ENCODE data around the gene ZNF609. TPM values are rescaled to one million over a fixed set of nuclear protein-coding genes. Genes with fewer than 3 reads are reported as not detected.

ZNF609 gene
- total RNA-seq, 1 experiment from 2014 or later: 18.1 TPM

GRCh38 chr15:64695561-64695992 lies 235.2 kb downstream of the ZNF609 start:
- no peak for DNase-seq (ENCODE audit: low read depth)

DNA sequence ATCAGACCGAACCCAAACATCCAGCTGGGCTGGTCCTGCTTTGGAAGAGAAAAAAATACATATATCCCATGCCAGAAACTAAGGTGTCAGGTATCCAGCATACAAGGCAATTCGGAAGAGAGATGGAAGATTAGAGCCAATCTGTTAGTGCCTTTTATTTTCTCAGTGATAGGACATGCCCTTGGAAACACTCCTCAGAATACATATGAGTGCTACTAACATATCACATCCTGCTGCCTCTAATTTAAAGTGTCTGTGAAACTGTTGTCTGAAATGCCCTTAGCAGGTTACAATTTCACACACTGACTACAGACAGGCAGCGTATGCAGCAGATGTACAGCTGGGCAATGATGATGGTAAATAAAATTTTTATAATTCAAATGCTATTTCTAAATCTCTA lies 236.1 kb downstream of the ZNF609 start:
- no peak for DNase-seq (ENCODE audit: low read depth)

DNA sequence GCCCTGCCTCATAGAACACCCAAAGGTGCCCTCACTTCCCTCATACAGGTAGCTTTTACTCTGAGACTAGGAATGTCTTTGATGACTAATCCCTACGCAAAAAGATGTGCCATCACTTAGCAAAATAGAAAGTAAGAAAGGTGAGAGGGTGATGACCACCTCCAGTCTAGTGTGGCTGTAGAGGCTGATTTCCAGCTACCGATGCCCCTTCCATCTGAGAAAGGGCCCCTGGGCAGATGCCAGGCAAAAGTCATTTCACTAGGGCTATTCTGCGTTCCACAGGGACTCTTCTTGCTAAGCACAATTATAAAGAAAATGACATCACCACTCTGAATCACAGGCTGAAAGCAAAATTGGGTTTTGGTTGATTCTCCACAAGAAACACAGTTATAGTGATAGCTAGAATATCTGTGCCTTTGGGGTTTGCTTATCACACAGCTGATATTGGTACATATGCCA lies 237.6 kb downstream of the ZNF609 start:
- peak; percentile 34 for DNase-seq (ENCODE audit: low read depth)

GRCh38 chr15:64698823-64699222 lies 238.4 kb downstream of the ZNF609 start:
- no peak for DNase-seq (ENCODE audit: low read depth)

GRCh38 chr15:64699751-64700388 lies 239.5 kb downstream of the ZNF609 start:
- DNase-seq (ENCODE audit: low read depth): peak; percentile 24

DNA sequence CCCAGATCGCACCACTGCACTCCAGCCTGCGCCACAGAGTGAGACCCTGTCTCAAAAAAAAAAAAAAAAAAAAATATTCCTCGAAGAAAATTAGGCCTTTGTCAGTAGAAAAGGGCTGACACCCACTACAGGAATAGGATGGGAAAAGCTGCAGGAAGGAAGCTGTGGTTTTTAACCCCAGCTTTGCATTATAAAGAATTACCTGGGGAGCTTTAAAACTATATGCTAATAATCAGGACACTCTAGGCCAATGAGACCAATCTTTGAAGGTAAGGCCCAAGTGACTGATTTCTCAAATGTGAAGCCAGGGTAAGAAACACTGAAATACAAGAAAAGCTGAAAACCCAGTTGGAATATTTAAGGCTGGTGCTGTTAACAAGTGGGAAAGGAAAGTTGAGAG lies 240.7 kb downstream of the ZNF609 start:
- DNase-seq (ENCODE audit: low read depth): no peak

DNA sequence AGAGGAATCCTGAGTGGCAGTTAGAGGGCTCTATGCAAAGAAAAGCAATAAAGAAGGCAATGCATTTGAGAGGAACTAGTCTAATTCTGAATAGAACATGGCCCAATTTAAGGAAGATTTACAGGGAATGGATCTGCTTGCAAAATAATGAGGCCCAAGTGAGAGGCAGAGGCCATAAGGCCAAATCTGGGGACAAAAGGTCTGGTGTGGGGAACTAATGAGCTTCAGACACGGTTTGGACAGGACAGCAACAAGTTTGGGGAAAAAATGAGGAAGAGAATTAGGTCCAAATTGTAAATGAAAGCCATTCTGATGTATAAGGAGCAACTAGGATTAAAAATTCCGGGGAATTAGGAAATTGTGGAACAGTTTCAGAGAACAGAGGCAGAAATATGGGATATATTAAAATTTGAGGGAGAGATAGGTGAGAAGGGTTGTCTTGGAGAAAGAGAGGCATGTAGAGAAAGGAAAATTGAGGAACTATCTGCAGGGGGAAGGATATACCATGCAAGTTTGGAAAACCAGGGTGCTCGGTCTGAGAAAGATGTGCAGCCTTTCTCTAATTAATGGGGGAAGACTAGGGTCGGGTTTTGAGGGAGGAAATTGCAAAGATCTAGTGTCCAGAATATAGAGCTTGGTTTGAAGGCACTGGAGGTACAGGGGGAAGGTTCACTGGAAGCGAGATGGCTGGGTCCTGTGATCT lies 241.3 kb downstream of the ZNF609 start:
- DNase-seq (ENCODE audit: low read depth): no peak

DNA sequence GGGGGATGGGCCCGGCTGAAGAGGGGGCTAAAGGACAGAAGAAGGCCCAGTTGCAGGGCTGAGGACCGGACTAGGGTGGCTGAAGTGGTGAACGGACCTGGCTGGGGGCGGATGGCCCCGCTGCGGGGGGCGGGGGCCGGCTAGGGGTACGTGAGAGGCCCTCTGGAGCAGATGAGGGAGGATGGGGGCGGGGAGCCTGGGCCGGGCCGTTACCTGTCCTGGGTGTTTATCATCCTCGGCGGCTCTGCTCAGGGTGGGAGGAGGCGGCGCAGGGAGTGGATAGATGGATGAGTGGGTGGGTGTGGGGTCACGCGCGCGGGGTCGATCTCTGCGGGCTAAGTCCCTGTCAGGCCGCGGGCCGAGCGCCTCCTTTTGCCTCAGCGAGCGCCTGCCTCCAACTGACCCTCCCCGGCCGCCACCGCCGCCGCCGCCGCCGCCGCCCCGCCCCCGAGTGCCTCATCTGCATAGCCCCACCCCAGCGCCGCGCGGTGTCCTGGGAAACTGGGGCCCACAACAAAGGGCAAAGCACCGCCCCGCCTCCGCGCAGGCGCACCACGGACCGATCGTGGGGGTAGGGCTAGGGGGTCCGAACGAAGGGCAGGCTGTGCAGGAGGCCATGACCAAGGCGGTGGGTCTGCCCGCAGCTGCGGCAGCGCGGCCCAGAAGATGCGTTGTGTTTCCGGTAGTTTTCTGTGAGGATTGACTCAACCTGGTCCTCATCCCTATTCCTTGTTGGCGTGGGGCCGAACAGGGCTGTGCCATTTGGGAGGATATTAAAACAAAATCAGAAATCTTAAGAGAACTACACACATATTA lies 242.6 kb downstream of the ZNF609 start:
- DNase-seq (ENCODE audit: low read depth): peak; percentile 87

GRCh38 chr15:64703632-64703959 lies 243.2 kb downstream of the ZNF609 start:
- DNase-seq (ENCODE audit: low read depth): no peak

- no peak for DNase-seq (ENCODE audit: low read depth)
Observed at GRCh38 chr15:64705006-64705405, 244.6 kb downstream of the ZNF609 start.

GRCh38 chr15:64706011-64706911 lies 245.9 kb downstream of the ZNF609 start:
- DNase-seq (ENCODE audit: low read depth): no peak

DNA sequence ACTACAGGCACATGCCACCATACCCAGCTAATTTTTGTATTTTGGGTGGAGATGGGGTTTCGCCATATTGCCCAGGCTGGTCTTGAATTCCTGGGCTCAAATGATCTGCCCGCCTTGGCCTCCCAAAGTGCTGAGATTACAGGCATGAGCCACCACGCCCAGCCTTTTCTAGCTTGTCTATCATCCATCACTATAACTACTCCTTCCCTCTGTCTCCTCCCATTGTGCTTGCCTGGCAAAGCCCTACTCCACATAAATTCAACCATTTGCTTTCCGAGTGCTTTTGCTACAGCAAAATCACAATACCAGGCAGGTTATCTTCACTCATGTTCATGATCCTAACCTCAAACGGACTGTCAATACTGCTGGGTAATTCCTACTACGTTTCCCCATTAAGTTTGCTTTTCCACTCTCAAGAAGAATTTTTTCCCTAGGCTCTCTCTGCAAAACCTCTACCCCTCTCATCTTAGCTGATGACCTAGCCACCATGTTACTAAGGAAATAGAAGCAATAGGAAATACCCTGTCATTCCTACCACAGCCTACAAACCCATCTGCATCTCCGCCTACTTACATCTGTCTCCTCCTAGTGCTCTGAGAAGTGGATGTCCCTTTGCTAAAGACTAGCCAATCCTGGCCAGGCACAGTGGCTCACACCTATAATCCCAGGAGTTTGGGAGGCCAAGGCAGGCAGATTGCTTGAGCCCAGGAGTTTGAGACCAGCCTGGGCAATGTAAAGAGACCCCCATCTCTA lies 250.5 kb downstream of the ZNF609 start:
- DNase-seq (ENCODE audit: low read depth): no peak

- DNase-seq (ENCODE audit: low read depth): no peak
Observed at GRCh38 chr15:64712353-64712752, 252.0 kb downstream of the ZNF609 start.

- DNase-seq (ENCODE audit: low read depth): no peak
Observed at GRCh38 chr15:64713592-64713991, 253.2 kb downstream of the ZNF609 start.

DNA sequence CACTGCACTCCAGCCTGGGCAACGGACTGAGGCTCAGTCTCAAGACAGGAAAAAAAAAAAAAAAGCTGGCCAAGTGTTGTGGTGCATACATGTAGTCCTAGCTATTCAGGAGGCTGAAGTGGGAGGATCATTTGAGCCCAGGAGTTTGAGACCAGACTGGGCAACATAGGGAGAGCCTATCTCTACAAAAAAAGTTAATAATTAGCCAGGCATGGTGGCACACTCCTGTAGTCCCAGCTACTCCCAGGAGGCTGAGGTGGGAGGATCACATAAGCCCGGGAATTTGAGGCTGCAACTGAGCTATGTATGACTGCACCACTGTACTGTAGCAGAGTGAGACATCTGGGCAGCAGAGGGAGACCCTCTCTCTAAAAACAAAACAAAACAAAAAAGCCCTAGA lies 256.1 kb downstream of the ZNF609 start:
- no peak for DNase-seq (ENCODE audit: low read depth)

DNA sequence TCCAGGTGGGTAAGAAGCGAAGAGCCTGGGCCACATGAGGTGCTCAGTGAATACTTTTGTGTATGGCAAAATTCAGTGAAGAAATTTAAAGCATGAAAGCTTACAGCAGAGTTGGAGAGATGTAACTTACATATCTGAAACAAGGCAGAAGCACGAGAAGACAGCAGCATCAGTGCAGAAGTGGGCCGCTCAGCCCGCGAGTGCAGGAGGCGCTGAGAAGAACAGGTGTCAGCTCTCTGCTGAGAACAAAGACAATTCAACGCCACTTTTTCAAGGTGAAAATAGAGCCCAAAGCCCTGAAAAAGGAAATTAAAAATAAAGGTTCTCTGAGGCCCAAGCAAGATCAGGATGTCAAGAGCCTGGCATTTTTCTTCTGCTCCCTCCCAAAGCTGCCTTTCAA lies 256.8 kb downstream of the ZNF609 start:
- no peak for DNase-seq (ENCODE audit: low read depth)

GRCh38 chr15:64717735-64718495 lies 257.5 kb downstream of the ZNF609 start:
- no peak for DNase-seq (ENCODE audit: low read depth)

- DNase-seq (ENCODE audit: low read depth): no peak
Observed at GRCh38 chr15:64720188-64720587, 259.8 kb downstream of the ZNF609 start.

DNA sequence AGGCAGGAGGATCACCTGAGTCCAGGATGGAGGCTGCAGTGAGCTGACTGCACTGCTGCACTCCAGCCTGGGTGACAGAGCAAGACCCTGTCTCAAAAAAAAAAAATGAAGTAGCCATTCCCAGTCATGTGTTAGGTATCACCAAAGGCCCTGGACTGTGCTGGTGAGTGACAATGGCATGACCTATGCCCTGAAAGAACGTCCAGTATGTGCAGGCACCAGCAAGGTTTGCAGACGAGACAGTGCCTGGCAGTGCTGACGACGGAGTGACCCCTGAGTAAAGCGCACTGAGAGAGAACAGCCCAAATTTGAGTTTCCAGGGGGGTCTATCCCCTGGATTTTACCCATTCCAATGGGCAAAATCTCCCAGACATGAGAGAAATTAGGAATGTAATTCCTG lies 269.8 kb downstream of the ZNF609 start:
- DNase-seq (ENCODE audit: low read depth): no peak
